ENCODE results near the gene GRID2. TPM values are rescaled to one million over a fixed set of nuclear protein-coding genes. Genes with fewer than 3 reads are reported as not detected.

Gene GRID2
- total and polyA plus RNA-seq, 2 of the 4 experiments (the other 2 are of a cell fraction), result under 0.01 TPM; not detected in 1

- POLR2A ChIA-PET (ENCODE audit: unreplicated experiment), result no interaction called here
- DNase-seq, result peak; percentile 81
Observed at GRCh38 chr4:93384887-93385286, 1081.1 kb downstream of the GRID2 start.

More at GRCh38 chr4:93384887-93385286, 1081.1 kb downstream of the GRID2 start:
- no peaks in the 10 kb centered on the region for H3K27me3 ChIP-seq (ENCODE audit: control insufficient read depth, insufficient read depth, low read length)
- in situ Hi-C loops (cut with MboI; ENCODE audit: low sequenced_read_pairs), result no loop called here
- peak overlapping the region; percentile 78 for H2BK120ac ChIP-seq (ENCODE audit: low read depth, low read length)
- H3K27ac ChIP-seq (ENCODE audit: insufficient read depth, low read length), result no peak overlapping the region
- WGBS, 2 experiments (ENCODE audit: extremely low coverage in 2 of 2, insufficient read length in 1 of 2), result no CpG with 5 or more reads among the region's 2 CpGs
- no peak overlapping the region for H2AK5ac ChIP-seq (ENCODE audit: low read depth, low read length)
- peak overlapping the region; percentile 64; the same call in 1 of the 2 replicates for H3K4me2 ChIP-seq (ENCODE audit: low read depth, low read length)
- H2AK9ac ChIP-seq (replicated peaks; ENCODE audit: low read depth, low read length, poor library complexity), result no peak overlapping the region
- H2BK20ac ChIP-seq (ENCODE audit: low read depth, low read length), result peak overlapping the region; percentile 87; the same call in 1 of the 2 replicates
- H4K20me1 ChIP-seq (ENCODE audit: insufficient read depth, low read length), result no peaks in the 10 kb centered on the region
- H3K9me1 ChIP-seq (ENCODE audit: insufficient read depth, low read length), result 0 out of 2 replicates have a peak, but pooled peaks cover 5% of the 10 kb centered on the region
- peak overlapping the region in 1 of 2 experiments; percentile 59; a peak in 2 of 4 replicates for H4K8ac ChIP-seq (ENCODE audit: low read depth in 2 of 2, low read length in 2 of 2)
- dilution Hi-C loops (cut with HindIII; ENCODE audit: low sequenced_read_pairs, unreplicated experiment), result no loop called here
- BruUV-seq (replicated peaks), result no TSS peak
- no peak overlapping the region for H3K4me3 ChIP-seq (ENCODE audit: insufficient read depth, low read depth, low read length)
- H2BK15ac ChIP-seq (ENCODE audit: low read depth, low read length), result no peak overlapping the region
- no peak overlapping the region for H3K56ac ChIP-seq (ENCODE audit: extremely low read depth, insufficient read depth, low read length)
- H3K79me1 ChIP-seq (ENCODE audit: low read depth in 1 of 2, low read length in 2 of 2), result no peaks in the 10 kb centered on the region
- H3K36me3 ChIP-seq (ENCODE audit: control insufficient read depth, insufficient read depth, low read length), result no peaks in the 10 kb centered on the region
- intact Hi-C loops (cut with micrococcal nuclease), result no loop called here
- no peak overlapping the region for H2AFZ ChIP-seq (replicated peaks; ENCODE audit: low read length, poor library complexity)
- H3K9me3 ChIP-seq (ENCODE audit: control insufficient read depth, insufficient read depth, low read length), result no peaks in the 10 kb centered on the region
- peak overlapping the region; percentile 93; the same call in 1 of the 2 replicates for H3K18ac ChIP-seq (ENCODE audit: low read depth, low read length)
- peak; percentile 63 for ATAC-seq (ENCODE audit: low read depth)
- peaks cover 9% of the 10 kb centered on the region for H3K4me1 ChIP-seq (ENCODE audit: control insufficient read depth, insufficient read depth, low read length)
- no peak overlapping the region; the same call in 1 of the 2 replicates for H4K5ac ChIP-seq (ENCODE audit: low read depth, low read length)
- CTCF ChIA-PET, result no interaction called here
- H3K14ac ChIP-seq (replicated peaks; ENCODE audit: low read depth, low read length), result peak overlapping the region; percentile 48; the same call in 1 of the 2 replicates
- no peak overlapping the region for H4K91ac ChIP-seq (ENCODE audit: insufficient read depth, low read depth, low read length)
- no peak overlapping the region for H3K9ac ChIP-seq (ENCODE audit: low read depth, low read length)
- no peak overlapping the region for H3K23ac ChIP-seq (ENCODE audit: low read depth, low read length)
- TF ChIP-seq MXI1 (IDR thresholded peaks at IDR 0.05; ENCODE audit: borderline replicate concordance, low read depth, low read length), result no peak
- no peak for TF ChIP-seq POLR2A (IDR thresholded peaks at IDR 0.05; ENCODE audit: low read depth, low read length)
- TF ChIP-seq RAD21 (IDR thresholded peaks at IDR 0.05; ENCODE audit: low read length), result no peak
- TF ChIP-seq USF2 (IDR thresholded peaks at IDR 0.05; ENCODE audit: low read depth, low read length), result no peak
- TF ChIP-seq CEBPB (IDR thresholded peaks at IDR 0.05; ENCODE audit: low read depth, low read length), result no peak
- no peak for TF ChIP-seq MAFK (IDR thresholded peaks at IDR 0.05; ENCODE audit: low read depth, low read length)
- TF ChIP-seq RFX5 (IDR thresholded peaks at IDR 0.05; ENCODE audit: low read depth, low read length), result no peak
- TF ChIP-seq RCOR1 (IDR thresholded peaks at IDR 0.05; ENCODE audit: insufficient replicate concordance, low read length), result no peak
- TF ChIP-seq SMC3 (IDR thresholded peaks at IDR 0.05; ENCODE audit: low read depth, low read length), result no peak
- no peak for TF ChIP-seq MAZ (IDR thresholded peaks at IDR 0.05; ENCODE audit: borderline replicate concordance, low read depth, low read length)
- no peak for TF ChIP-seq ELK1 (IDR thresholded peaks at IDR 0.05; ENCODE audit: borderline replicate concordance, low read depth, low read length)
- no peak for TF ChIP-seq CTCF (conservative IDR thresholded peaks at IDR 0.05; ENCODE audit: low read depth, low read length)
- no peak for TF ChIP-seq FOS (IDR thresholded peaks at IDR 0.05; ENCODE audit: low read depth, low read length)
- no peak for TF ChIP-seq NFE2L2 (IDR thresholded peaks at IDR 0.05; ENCODE audit: low read depth, low read length)
- no peak for TF ChIP-seq CHD1 (IDR thresholded peaks at IDR 0.05; ENCODE audit: low read depth, low read length)
- no peak for TF ChIP-seq BHLHE40 (IDR thresholded peaks at IDR 0.05; ENCODE audit: low read depth, low read length)
- peak overlapping the region; percentile 57; the same call in 1 of the 2 replicates for H3K4ac ChIP-seq (ENCODE audit: low read depth, low read length)
- peak overlapping the region; percentile 88 for H2BK5ac ChIP-seq (ENCODE audit: low read depth, low read length, poor library complexity, severe bottlenecking)
